Esophagus squamous epithelium (tissue), 5 donors: ENCODE data around the gene LHX4. TPM values are rescaled to one million over a fixed set of nuclear protein-coding genes. Genes with fewer than 3 reads are reported as not detected.

Source experiments
- DNase-seq: peaks from one replicate; lab custom pipeline; 2025; lab: John Stamatoyannopoulos, UW
- H3K27ac ChIP-seq, 4 donors: fragments of 200-600 bp; sonication (generic); one replicate each; pipeline ENCODE4 v1.5.1; 2016 to 2019; ENCODE audit warnings: mild to moderate bottlenecking in 1 of 4
- H3K27me3 ChIP-seq, 4 donors: fragments of 200-600 bp; sonication (generic); 1 replicate in 3 of 4; 2 replicates in 1 of 4; pipeline versions ENCODE4 v1.5.1 to v1.6.0; 2017 to 2021; ENCODE audit warnings: antibody characterized with exemption in 1 of 4
- H3K36me3 ChIP-seq, 3 donors: fragments of 200-600 bp; sonication (generic); one replicate each; pipeline ENCODE4 v1.5.1; 2016 to 2019
- H3K4me1 ChIP-seq, 3 donors: fragments of 200-600 bp; sonication (generic); one replicate each; pipeline ENCODE4 v1.5.1; 2017 to 2019
- H3K4me3 ChIP-seq, 4 donors: fragments of 200-600 bp; sonication (generic); 1 replicate in 3 of 4; 2 replicates in 1 of 4; pipeline ENCODE4 v1.5.1; 2016 to 2019; ENCODE audit warnings: mild to moderate bottlenecking in 2 of 4, moderate library complexity in 1 of 4
- H3K9me3 ChIP-seq, 3 donors: fragments of 200-600 bp; sonication (generic); one replicate each; pipeline ENCODE4 v1.5.1; 2016 to 2019
- CTCF ChIP-seq, 6 experiments: fragments of 450-650 bp in 4 of 6; fragments of 200-600 bp in 2 of 6; sonication (generic) in 2 of 6; IDR thresholded peaks; one replicate each; pipeline ENCODE4 v1.5.1; 2016 to 2019; ENCODE audit warnings: antibody characterized with exemption in 6 of 6, mild to moderate bottlenecking in 4 of 6, moderate library complexity in 4 of 6
- POLR2A ChIP-seq, 4 donors: fragments of 450-650 bp; IDR thresholded peaks; one replicate each; pipeline ENCODE4 v1.6.1; 2017; ENCODE audit warnings: antibody characterized with exemption in 4 of 4, mild to moderate bottlenecking in 4 of 4, moderate library complexity in 3 of 4
- WGBS, 2 donors: methylation state at CpG; one replicate each; pipeline ENCODE4 v1.1.5; 2018; 5-methylcytosine and 5-hydroxymethylcytosine counted together
- intact Hi-C: fragments of 100-400 bp; cut with DNase I; formaldehyde crosslinking; loops from one replicate; pipeline ENCODE4 v1.15.0; 2022
- total RNA-seq, 4 donors: library from RNA; depleted of rRNA; stranded (reverse); fragments of >200 nt; gene quantifications; one replicate each; pipeline ENCODE4 v1.1.0, GENCODE V29; 2016
- donor health status: DM: yes; HTN: yes; CAD: no.

LHX4 gene
- under 1 TPM in 2 of 4 donors, not detected in 2; 0.18 to 0.38 TPM for total RNA-seq

GRCh38 chr1:180229483-180230415 lies at the start of gene LHX4:
LHX4 (plus strand) TSS chr1:180230264; CDS start chr1:180230530, 266 bp downstream.
- H3K27ac ChIP-seq, result no peak within 1 kb of the TSS
- intact Hi-C loops, result no loop called here
- H3K36me3 ChIP-seq, result no peaks in the 10 kb centered on the region
- H3K9me3 ChIP-seq, result no peaks in the 10 kb centered on the region
- H3K27me3 ChIP-seq, result peaks cover 33 to 100% (median 58%) of the 10 kb centered on the region in 4 donors
- H3K4me3 ChIP-seq, result peak within 1 kb of the TSS; percentile 43 to 70 (median 55)
- TF ChIP-seq CTCF (IDR thresholded peaks at IDR 0.05) (no peak), POLR2A (IDR thresholded peaks at IDR 0.05) (no peak)
- DNase-seq, result no peak
- peaks cover 34 to 60% (median 43%) of the 10 kb centered on the region in 3 donors for H3K4me1 ChIP-seq
- 0% methylated on average over 40 of the region's 105 CpGs; no CpG with 5 or more reads in 1 of the 2 donors for WGBS, 2 donors

GRCh38 chr1:180181048-180181447 lies 49.0 kb upstream of the LHX4 start:
- Histone ChIP-seq H3K27ac (no peak overlapping the region), H3K4me3 (no peak overlapping the region), H3K4me1 (peaks cover 0 to 4% (median 0%) of the 10 kb centered on the region in 3 donors), H3K9me3 (no peaks in the 10 kb centered on the region), H3K27me3 (no peaks in the 10 kb centered on the region), H3K36me3 (peaks cover 13 to 92% (median 15%) of the 10 kb centered on the region in 3 donors)
- DNase-seq, result no peak
- intact Hi-C loops, result loop anchor here (10.0 kb wide), 2 partner anchors 304 to 316 kb away; no protein-coding TSS in a partner anchor
- 74 to 78% methylated on average over 7 of the region's 7 CpGs for WGBS, 2 donors
- TF ChIP-seq CTCF (IDR thresholded peaks at IDR 0.05), result peak in 3 of 6 experiments; percentile 10 to 33 (median 32)
- no peak for TF ChIP-seq POLR2A (IDR thresholded peaks at IDR 0.05)

DNA sequence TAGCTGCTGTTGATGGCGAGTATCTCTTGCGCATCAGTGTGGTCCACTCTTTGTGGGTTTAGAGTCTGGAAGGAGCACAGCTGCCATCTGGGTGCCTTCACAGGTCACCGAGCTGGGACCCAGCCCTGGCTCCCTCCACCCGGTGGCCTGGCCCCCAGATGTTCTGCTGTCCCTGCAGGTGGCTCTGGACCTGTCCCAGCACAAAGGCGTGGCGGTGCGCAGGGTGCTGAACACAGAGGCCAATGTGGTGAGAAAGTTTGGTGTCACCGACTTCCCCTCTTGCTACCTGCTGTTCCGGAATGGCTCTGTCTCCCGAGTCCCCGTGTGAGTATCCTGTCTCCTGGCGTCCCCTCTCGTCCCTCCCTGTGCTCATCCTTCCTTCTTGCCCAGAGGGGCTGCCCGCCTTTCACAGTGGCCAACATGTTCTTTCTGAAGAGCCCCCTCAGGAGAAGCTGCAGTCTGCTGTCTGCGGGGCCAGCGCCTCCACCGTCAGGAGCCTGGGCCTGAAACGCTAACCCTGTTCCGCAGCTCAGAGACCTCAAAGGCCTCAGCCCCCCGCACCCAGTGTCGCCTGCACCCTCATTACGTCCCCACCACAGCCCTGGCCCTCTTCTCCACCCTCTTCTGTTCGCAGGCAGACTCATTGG lies 47.9 kb upstream of the LHX4 start:
- intact Hi-C loops, result loop anchor here (10.0 kb wide), 2 partner anchors 303 to 317 kb away; no protein-coding TSS in a partner anchor
- H3K4me3 ChIP-seq, result no peak overlapping the region
- no peak for DNase-seq
- peaks cover 0 to 4% (median 0%) of the 10 kb centered on the region in 3 donors for H3K4me1 ChIP-seq
- WGBS, 2 donors, result 92 to 93% methylated on average over 16 to 23 of the region's 23 CpGs
- H3K27ac ChIP-seq, result no peak overlapping the region
- TF ChIP-seq CTCF (IDR thresholded peaks at IDR 0.05) (no peak), POLR2A (IDR thresholded peaks at IDR 0.05) (no peak)
- H3K36me3 ChIP-seq, result peaks cover 15 to 92% (median 18%) of the 10 kb centered on the region in 3 donors
- H3K9me3 ChIP-seq, result no peaks in the 10 kb centered on the region
- H3K27me3 ChIP-seq, result no peaks in the 10 kb centered on the region

- 91 to 96% methylated on average over 3 to 6 of the region's 22 CpGs for WGBS, 2 donors
- peaks cover 15 to 99% (median 18%) of the 10 kb centered on the region in 3 donors for H3K36me3 ChIP-seq
- DNase-seq, result no peak
Observed at GRCh38 chr1:180182643-180183311, 47.3 kb upstream of the LHX4 start.

GRCh38 chr1:180183426-180183825 lies 46.6 kb upstream of the LHX4 start:
- no peaks in the 10 kb centered on the region for H3K27me3 ChIP-seq
- H3K9me3 ChIP-seq, result no peaks in the 10 kb centered on the region
- peaks cover 15 to 100% (median 18%) of the 10 kb centered on the region in 3 donors for H3K36me3 ChIP-seq
- no peak overlapping the region for H3K4me3 ChIP-seq
- peaks cover 0 to 4% (median 0%) of the 10 kb centered on the region in 3 donors for H3K4me1 ChIP-seq
- WGBS, 2 donors, result 90% methylated on average over 7 to 10 of the region's 10 CpGs
- no peak for DNase-seq
- intact Hi-C loops, result loop anchor here (10.0 kb wide), 2 partner anchors 301 to 319 kb away; no protein-coding TSS in a partner anchor
- H3K27ac ChIP-seq, result no peak overlapping the region
- TF ChIP-seq CTCF (IDR thresholded peaks at IDR 0.05) (no peak), POLR2A (IDR thresholded peaks at IDR 0.05) (no peak)

More at GRCh38 chr1:180182643-180183311, 47.3 kb upstream of the LHX4 start:
- no peak for TF ChIP-seq POLR2A (IDR thresholded peaks at IDR 0.05)
- Histone ChIP-seq H3K9me3 (no peaks in the 10 kb centered on the region), H3K27ac (no peak overlapping the region), H3K27me3 (no peaks in the 10 kb centered on the region), H3K4me1 (peaks cover 0 to 4% (median 0%) of the 10 kb centered on the region in 3 donors), H3K4me3 (no peak overlapping the region)
- intact Hi-C loops, result loop anchor here (10.0 kb wide), 2 partner anchors 302 to 318 kb away; no protein-coding TSS in a partner anchor
